Nephron (organoid): ENCODE measurements around the gene PNP.

Experiments used
- H3K27ac Mint-ChIP-seq, 3 experiments: 2 replicates each; pipeline ENCODE4 v1.8.0; 2020; ENCODE audit warnings: mixed read lengths in 3 of 3, mild to moderate bottlenecking in 2 of 3, moderate library complexity in 1 of 3
- H3K27me3 Mint-ChIP-seq: 2 replicates; pipeline ENCODE4 v1.8.0; 2021; ENCODE audit warnings: low read depth, mild to moderate bottlenecking, moderate library complexity, mixed read lengths
- H3K36me3 Mint-ChIP-seq: 2 replicates; pipeline ENCODE4 v1.8.0; 2020; ENCODE audit warnings: low read depth, mixed read lengths
- H3K4me1 Mint-ChIP-seq: 2 replicates; pipeline ENCODE4 v1.8.0; 2020; ENCODE audit warnings: mixed read lengths
- H3K4me3 Mint-ChIP-seq, 3 experiments: 2 replicates each; pipeline ENCODE4 v1.8.0; 2020; ENCODE audit warnings: mild to moderate bottlenecking in 3 of 3, mixed read lengths in 3 of 3, moderate library complexity in 2 of 3
- H3K9me3 Mint-ChIP-seq: 2 replicates; pipeline ENCODE4 v1.8.0; 2020; ENCODE audit warnings: mixed read lengths
- TF ChIP-seq, protein P1 (sequence below), 3 experiments: fragments of 200-600 bp; sonication (generic); IDR thresholded peaks; one replicate each; pipeline ENCODE4 v1.5.0; 2021; ENCODE audit warnings: antibody characterized with exemption in 3 of 3; ENCODE audit not compliant: unreplicated experiment in 3 of 3

PNP gene

DNA sequence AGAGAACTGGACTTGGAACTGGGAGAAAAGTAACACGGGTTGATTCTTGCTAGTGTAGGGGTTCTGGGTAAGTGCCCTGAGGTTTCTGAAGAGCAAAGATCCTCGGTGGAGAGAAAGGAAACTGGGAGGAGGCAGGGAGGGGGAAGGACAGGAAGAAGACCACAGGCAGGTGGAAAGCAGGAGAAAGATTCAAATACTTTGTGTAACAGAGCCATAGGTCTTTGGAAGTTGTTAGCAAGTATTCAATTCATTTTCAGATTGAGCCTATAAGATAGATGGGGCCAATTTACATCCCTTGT is 1.3 kb downstream of the PNP start:
- peaks cover 13% of the 10 kb centered on the region for H3K36me3 Mint-ChIP-seq
- H3K4me3 Mint-ChIP-seq, result peak overlapping the region; percentile 90 to 93 (median 93)
- H3K4me1 Mint-ChIP-seq, result peaks cover 16% of the 10 kb centered on the region
- TF ChIP-seq, protein P1, sequence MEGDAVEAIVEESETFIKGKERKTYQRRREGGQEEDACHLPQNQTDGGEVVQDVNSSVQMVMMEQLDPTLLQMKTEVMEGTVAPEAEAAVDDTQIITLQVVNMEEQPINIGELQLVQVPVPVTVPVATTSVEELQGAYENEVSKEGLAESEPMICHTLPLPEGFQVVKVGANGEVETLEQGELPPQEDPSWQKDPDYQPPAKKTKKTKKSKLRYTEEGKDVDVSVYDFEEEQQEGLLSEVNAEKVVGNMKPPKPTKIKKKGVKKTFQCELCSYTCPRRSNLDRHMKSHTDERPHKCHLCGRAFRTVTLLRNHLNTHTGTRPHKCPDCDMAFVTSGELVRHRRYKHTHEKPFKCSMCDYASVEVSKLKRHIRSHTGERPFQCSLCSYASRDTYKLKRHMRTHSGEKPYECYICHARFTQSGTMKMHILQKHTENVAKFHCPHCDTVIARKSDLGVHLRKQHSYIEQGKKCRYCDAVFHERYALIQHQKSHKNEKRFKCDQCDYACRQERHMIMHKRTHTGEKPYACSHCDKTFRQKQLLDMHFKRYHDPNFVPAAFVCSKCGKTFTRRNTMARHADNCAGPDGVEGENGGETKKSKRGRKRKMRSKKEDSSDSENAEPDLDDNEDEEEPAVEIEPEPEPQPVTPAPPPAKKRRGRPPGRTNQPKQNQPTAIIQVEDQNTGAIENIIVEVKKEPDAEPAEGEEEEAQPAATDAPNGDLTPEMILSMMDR (IDR thresholded peaks at IDR 0.05; ENCODE audit: unreplicated experiment in 3 of 3), result no peak
- peak overlapping the region; percentile 56 to 92 (median 90) for H3K27ac Mint-ChIP-seq
- H3K27me3 Mint-ChIP-seq, result peaks cover 11% of the 10 kb centered on the region
- no peaks in the 10 kb centered on the region for H3K9me3 Mint-ChIP-seq

DNA sequence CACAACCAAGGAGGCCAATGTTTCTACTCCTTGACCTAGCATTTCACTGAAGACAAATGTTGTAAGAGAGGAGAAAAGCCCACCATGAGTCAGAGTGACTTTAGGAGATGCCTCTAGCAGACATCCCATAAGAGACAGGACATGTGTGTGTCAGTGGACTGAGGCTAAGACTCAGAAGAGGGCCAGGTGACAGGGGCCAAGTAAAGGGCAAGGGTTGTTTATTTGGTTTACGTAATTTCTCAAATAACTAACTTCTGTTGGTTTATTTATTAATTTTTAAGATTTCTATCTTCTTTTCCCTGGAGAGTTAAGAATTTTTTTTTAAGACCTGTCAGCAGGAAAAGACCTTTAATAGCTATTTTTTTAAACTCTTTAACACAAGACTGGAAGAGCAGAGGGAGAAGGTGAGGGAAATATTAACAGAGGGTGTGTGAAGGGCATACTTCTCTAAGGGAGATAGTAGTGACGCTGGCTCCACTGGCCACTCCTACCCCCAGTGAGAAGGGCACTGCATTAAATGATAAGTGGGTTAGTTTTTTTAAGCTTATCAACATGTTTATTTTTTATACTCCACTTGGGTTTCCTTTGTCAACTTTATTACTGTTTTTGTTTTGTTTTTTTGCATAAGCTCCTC is 3.4 kb downstream of the PNP start:
- H3K9me3 Mint-ChIP-seq, result no peaks in the 10 kb centered on the region
- H3K4me1 Mint-ChIP-seq, result peaks cover 16% of the 10 kb centered on the region
- peak overlapping the region; percentile 35 to 67 (median 60) for H3K4me3 Mint-ChIP-seq
- peak overlapping the region in 2 of 3 experiments; percentile 24 to 89 for H3K27ac Mint-ChIP-seq
- TF ChIP-seq, protein P1 (IDR thresholded peaks at IDR 0.05; ENCODE audit: unreplicated experiment in 3 of 3), result no peak
- peaks cover 11% of the 10 kb centered on the region for H3K27me3 Mint-ChIP-seq
- H3K36me3 Mint-ChIP-seq, result peaks cover 25% of the 10 kb centered on the region

DNA sequence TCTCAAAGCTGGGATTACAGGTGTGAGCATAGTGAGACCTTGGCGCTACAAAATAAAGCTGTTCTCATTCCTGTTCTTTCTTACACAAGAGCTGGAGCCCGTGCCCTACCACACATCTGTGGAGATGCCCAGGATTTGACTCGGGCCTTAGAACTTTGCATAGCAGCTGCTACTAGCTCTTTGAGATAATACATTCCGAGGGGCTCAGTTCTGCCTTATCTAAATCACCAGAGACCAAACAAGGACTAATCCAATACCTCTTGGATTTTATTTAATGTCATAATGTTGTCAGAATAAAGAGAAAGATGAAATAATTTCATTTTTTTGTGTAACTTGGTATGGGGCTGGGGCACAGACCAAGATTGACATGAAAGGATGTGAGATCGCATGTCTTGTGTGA is 7.6 kb downstream of the PNP start:
- no peaks in the 10 kb centered on the region for H3K9me3 Mint-ChIP-seq
- no peak overlapping the region for H3K27ac Mint-ChIP-seq
- H3K27me3 Mint-ChIP-seq, result peaks cover 2% of the 10 kb centered on the region
- H3K4me1 Mint-ChIP-seq, result no peaks in the 10 kb centered on the region
- peaks cover 26% of the 10 kb centered on the region for H3K36me3 Mint-ChIP-seq
- H3K4me3 Mint-ChIP-seq, result no peak overlapping the region
- TF ChIP-seq, protein P1 (IDR thresholded peaks at IDR 0.05; ENCODE audit: unreplicated experiment in 3 of 3), result no peak

DNA sequence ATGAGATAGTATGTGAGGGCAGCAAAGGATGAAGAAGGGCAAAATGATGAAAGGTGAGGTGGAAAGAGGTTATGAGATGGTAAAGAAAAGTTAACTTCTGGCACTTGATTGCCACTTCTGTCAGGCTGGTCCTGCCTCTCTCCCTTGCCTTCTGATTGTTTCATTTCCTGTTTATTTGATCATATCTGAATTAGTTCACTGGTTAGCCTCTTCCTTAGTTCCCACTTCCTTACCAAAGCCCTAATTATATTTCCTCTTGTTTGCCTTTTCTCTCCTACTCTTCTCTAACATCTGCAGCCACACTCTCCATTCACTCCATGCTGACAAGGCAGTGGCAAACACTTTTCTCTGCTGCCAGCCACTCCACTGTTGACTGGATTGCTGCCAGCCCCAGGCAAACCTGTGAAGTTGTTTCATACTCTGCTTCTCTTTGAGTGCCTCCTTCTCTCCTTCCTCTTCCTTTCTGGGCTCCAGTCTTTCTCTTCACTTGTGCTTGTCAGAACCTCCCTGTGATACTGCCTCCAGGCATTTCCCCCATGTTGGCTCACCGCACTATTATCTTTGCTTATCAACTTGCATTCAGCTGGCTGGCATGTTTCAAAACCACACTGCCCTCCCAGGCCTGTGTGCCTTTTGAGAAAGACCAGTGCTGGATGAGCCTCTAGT is 8.1 kb downstream of the PNP start:
- Mint-ChIP-seq H3K4me1 (no peaks in the 10 kb centered on the region), H3K27me3 (no peaks in the 10 kb centered on the region), H3K36me3 (peaks cover 26% of the 10 kb centered on the region), H3K27ac (no peak overlapping the region), H3K4me3 (no peak overlapping the region), H3K9me3 (no peaks in the 10 kb centered on the region)
- TF ChIP-seq, protein P1 (IDR thresholded peaks at IDR 0.05; ENCODE audit: unreplicated experiment in 3 of 3), result no peak

DNA sequence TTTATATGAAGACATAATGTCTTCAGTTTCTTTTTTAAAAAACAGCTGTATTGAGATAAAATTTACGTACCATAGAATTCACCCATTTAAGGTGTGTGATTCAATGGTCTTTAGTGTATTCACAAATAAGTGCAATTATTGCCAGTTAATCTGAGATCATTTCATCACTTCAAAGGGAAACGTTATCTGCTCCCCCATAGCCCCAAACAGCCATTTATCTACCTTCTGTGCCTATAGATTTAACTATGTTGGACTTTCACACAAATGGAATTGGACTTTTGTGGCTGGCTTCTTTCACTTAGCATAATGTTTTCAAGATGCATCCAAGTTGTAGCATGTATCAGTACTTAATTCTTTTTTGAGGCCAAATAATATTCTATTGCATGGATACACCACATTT is 9.7 kb downstream of the PNP start:
- Mint-ChIP-seq H3K4me3 (no peak overlapping the region), H3K27ac (no peak overlapping the region), H3K27me3 (no peaks in the 10 kb centered on the region), H3K9me3 (no peaks in the 10 kb centered on the region), H3K36me3 (peaks cover 25% of the 10 kb centered on the region), H3K4me1 (no peaks in the 10 kb centered on the region)
- TF ChIP-seq, protein P1 (IDR thresholded peaks at IDR 0.05; ENCODE audit: unreplicated experiment in 3 of 3), result no peak

DNA sequence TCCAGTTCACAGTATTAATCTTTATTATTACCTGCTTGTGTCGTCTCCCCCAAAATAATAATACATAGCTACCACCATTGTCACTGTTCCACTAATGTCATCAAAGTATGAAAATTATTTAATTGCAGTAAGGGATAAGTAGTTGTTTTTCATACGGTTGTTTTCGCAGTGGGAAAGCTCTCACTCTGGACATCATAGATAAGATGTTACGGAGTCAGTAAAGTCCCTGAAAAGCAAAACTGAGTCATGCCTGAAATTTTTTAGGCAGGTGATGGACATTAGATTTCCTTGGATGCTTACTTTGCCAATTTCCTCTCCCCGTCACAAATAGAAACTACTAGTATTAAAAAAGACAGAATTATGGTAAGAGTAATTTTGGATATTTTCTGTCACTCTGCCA is 13.2 kb downstream of the PNP start:
- no peaks in the 10 kb centered on the region for H3K4me1 Mint-ChIP-seq
- H3K27me3 Mint-ChIP-seq, result no peaks in the 10 kb centered on the region
- peaks cover 3% of the 10 kb centered on the region for H3K36me3 Mint-ChIP-seq
- no peak overlapping the region for H3K27ac Mint-ChIP-seq
- TF ChIP-seq, protein P1 (IDR thresholded peaks at IDR 0.05; ENCODE audit: unreplicated experiment in 3 of 3), result no peak
- H3K9me3 Mint-ChIP-seq, result no peaks in the 10 kb centered on the region
- H3K4me3 Mint-ChIP-seq, result no peak overlapping the region
